Measurements from ENCODE around the gene MAP2K4. TPM values are rescaled to one million over a fixed set of nuclear protein-coding genes. Genes with fewer than 3 reads are reported as not detected.

Gene MAP2K4
- total RNA-seq, 1 donor from 2014 or later = 34.4 TPM

- no peak for TF ChIP-seq POLR2A (IDR thresholded peaks at IDR 0.05)
- no peak for TF ChIP-seq CTCF (IDR thresholded peaks at IDR 0.05)
- no peak for TF ChIP-seq POLR2AphosphoS5 (IDR thresholded peaks at IDR 0.05; ENCODE audit: insufficient read depth in 1 of 2, low read depth in 1 of 2)
- H3K4me1 ChIP-seq = peaks cover 52% of the 10 kb centered on the region
- H3K4me3 ChIP-seq = no peak overlapping the region
- intact Hi-C loops (cut with DNase I) = no loop called here
- no peak overlapping the region for H3K27ac ChIP-seq
- no peaks in the 10 kb centered on the region for H3K36me3 ChIP-seq
- no peak for DNase-seq (ENCODE audit: extremely low spot score in 2 of 2)
- no peaks in the 10 kb centered on the region for H3K9me3 ChIP-seq
- H3K27me3 ChIP-seq = no peaks in the 10 kb centered on the region
Observed at GRCh38 chr17:12046786-12047185, 26.1 kb downstream of the MAP2K4 start.

DNA sequence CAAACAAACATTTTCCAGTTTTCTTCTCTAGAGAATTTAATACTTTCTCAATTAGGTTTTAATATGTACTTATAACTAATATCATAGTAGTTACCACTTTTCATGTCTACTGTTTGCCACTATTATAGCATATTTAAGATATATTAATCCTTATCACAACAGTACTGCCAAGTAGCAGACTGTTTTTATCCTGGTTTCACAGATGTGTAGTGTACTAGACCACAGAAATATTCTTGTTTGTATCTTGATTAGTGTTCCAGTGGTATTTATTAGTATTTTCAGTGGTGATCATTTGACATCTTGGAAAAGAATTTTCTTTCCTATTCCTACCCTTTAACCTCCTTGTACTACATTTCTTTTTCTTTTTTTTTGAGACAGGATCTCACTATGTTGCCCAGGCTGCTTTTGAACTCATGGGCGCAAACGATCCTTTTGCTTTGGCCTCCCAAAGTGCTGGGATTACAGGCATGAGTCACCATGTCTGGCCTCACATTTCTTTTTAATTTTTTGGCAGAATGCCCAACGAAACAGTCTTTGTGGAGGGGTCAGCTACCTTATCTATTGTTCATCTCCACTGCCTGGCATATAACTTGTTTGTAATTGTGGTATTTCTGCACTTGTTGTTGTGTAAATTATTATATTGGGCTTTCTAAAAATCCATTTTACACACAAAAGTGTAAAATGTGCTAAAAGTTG lies 27.2 kb downstream of the MAP2K4 start:
- H3K36me3 ChIP-seq = no peaks in the 10 kb centered on the region
- no peak overlapping the region for H3K4me3 ChIP-seq
- peaks cover 56% of the 10 kb centered on the region for H3K4me1 ChIP-seq
- no peak for DNase-seq (ENCODE audit: extremely low spot score in 2 of 2)
- no peak for TF ChIP-seq CTCF (IDR thresholded peaks at IDR 0.05)
- no peak for TF ChIP-seq POLR2A (IDR thresholded peaks at IDR 0.05)
- intact Hi-C loops (cut with DNase I) = no loop called here
- H3K27me3 ChIP-seq = no peaks in the 10 kb centered on the region
- no peaks in the 10 kb centered on the region for H3K9me3 ChIP-seq
- no peak overlapping the region for H3K27ac ChIP-seq

GRCh38 chr17:12048843-12049473 lies 28.3 kb downstream of the MAP2K4 start:
- Histone ChIP-seq H3K36me3 (no peaks in the 10 kb centered on the region), H3K4me3 (no peak overlapping the region), H3K27me3 (no peaks in the 10 kb centered on the region), H3K9me3 (no peaks in the 10 kb centered on the region), H3K4me1 (peaks cover 62% of the 10 kb centered on the region), H3K27ac (no peak overlapping the region)
- DNase-seq (ENCODE audit: extremely low spot score in 2 of 2) = no peak
- intact Hi-C loops (cut with DNase I) = no loop called here
- TF ChIP-seq POLR2A (IDR thresholded peaks at IDR 0.05) (no peak), CTCF (IDR thresholded peaks at IDR 0.05) (no peak), POLR2AphosphoS5 (IDR thresholded peaks at IDR 0.05; ENCODE audit: insufficient read depth in 1 of 2, low read depth in 1 of 2) (no peak)

GRCh38 chr17:12050646-12051225 lies 30.1 kb downstream of the MAP2K4 start:
- Histone ChIP-seq H3K4me1 (peaks cover 66% of the 10 kb centered on the region), H3K27ac (no peak overlapping the region), H3K4me3 (no peak overlapping the region), H3K27me3 (no peaks in the 10 kb centered on the region), H3K9me3 (no peaks in the 10 kb centered on the region), H3K36me3 (no peaks in the 10 kb centered on the region)
- DNase-seq (ENCODE audit: extremely low spot score in 2 of 2) = no peak
- intact Hi-C loops (cut with DNase I) = no loop called here
- no peak for TF ChIP-seq POLR2A (IDR thresholded peaks at IDR 0.05)
- TF ChIP-seq POLR2AphosphoS5 (IDR thresholded peaks at IDR 0.05; ENCODE audit: insufficient read depth in 1 of 2, low read depth in 1 of 2) = no peak
- TF ChIP-seq CTCF (IDR thresholded peaks at IDR 0.05) = no peak

DNA sequence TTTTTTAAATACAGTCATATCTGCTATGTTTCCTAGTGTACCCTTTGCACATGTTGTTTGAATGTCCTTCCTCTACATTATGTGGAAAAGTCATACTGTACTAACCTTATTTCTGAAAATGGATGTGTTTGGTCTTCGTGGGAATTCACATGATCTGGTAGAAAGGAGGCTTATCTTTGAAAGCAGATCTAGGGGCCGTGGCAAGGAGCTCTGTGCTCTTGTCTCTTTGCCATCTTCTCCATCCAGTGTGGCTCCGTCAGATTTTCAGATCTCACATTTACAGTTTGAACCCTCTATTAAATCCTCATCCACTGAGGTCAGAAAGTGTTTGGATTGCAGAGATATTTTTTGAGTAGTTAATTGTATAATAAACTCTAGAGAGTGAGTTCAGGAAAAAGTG lies 32.9 kb downstream of the MAP2K4 start:
- no peaks in the 10 kb centered on the region for H3K27me3 ChIP-seq
- no peaks in the 10 kb centered on the region for H3K36me3 ChIP-seq
- TF ChIP-seq POLR2A (IDR thresholded peaks at IDR 0.05) = no peak
- TF ChIP-seq POLR2AphosphoS5 (IDR thresholded peaks at IDR 0.05; ENCODE audit: insufficient read depth in 1 of 2, low read depth in 1 of 2) = no peak
- no peak for TF ChIP-seq CTCF (IDR thresholded peaks at IDR 0.05)
- H3K4me1 ChIP-seq = peaks cover 46% of the 10 kb centered on the region
- no peaks in the 10 kb centered on the region for H3K9me3 ChIP-seq
- intact Hi-C loops (cut with DNase I) = no loop called here
- no peak overlapping the region for H3K27ac ChIP-seq
- DNase-seq (ENCODE audit: extremely low spot score in 2 of 2) = no peak
- H3K4me3 ChIP-seq = no peak overlapping the region
